ENCODE measurements around the gene SLC13A4. TPM values are rescaled to one million over a fixed set of nuclear protein-coding genes. Genes with fewer than 3 reads are reported as not detected.
"Not testable (repeated sequence)": the region's sequence is repeated elsewhere in the genome, so short reads cannot be mapped to it uniquely, and the experiment has no call there.

Gene SLC13A4
- total and polyA plus RNA-seq, 4 donors: 0.17 to 1.3 (median 0.19) TPM

DNA sequence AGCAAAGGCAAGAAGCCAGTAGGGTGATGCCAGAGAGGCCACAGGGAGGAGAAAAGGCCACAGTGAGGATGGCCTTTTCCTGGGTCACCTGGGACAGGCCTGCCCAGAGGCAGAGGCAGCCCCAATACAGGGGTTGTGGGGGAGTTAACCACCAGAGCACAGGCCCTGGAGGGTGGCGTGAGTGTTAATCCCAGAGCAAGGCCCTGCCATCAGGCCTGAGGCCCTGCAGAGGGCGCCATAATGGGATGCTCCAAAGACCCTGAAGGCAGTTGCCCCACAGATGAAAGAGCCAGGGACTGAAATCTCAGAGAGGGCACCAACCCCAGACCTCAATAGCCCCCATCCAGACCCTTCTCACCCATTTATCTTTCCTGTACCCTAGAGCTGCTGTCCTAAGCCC, 23.9 kb downstream of the SLC13A4 start:
- no peaks in the 10 kb centered on the region for H3K36me3 ChIP-seq (ENCODE audit: control insufficient read depth in 4 of 4, insufficient read depth in 4 of 4, low read length in 4 of 4)
- no peak overlapping the region for H3K27ac ChIP-seq (ENCODE audit: low read depth in 1 of 2, low read length in 1 of 2)
- no peak overlapping the region for H3K4me3 ChIP-seq
- 84 to 93% methylated on average over 2 of the region's 2 CpGs for WGBS, 2 donors
- no peak for ATAC-seq (ENCODE audit: insufficient read depth, low FRiP score)
- DNase-seq: no peak
- H3K9ac ChIP-seq (ENCODE audit: insufficient read depth in 1 of 2, low read length in 2 of 2): no peak overlapping the region
- H3K9me3 ChIP-seq (ENCODE audit: control insufficient read depth in 4 of 4, insufficient read depth in 3 of 4, low read length in 3 of 4): no peaks in the 10 kb centered on the region
- TF ChIP-seq CTCF (IDR thresholded peaks at IDR 0.05; ENCODE audit: control extremely low read depth, extremely low read depth): no peak
- no peaks in the 10 kb centered on the region for H3K27me3 ChIP-seq (ENCODE audit: control insufficient read depth in 3 of 3, insufficient read depth in 3 of 3, low read length in 2 of 3)
- no peaks in the 10 kb centered on the region for H3K4me1 ChIP-seq (ENCODE audit: control insufficient read depth in 5 of 5, insufficient read depth in 5 of 5, low read length in 5 of 5)

DNA sequence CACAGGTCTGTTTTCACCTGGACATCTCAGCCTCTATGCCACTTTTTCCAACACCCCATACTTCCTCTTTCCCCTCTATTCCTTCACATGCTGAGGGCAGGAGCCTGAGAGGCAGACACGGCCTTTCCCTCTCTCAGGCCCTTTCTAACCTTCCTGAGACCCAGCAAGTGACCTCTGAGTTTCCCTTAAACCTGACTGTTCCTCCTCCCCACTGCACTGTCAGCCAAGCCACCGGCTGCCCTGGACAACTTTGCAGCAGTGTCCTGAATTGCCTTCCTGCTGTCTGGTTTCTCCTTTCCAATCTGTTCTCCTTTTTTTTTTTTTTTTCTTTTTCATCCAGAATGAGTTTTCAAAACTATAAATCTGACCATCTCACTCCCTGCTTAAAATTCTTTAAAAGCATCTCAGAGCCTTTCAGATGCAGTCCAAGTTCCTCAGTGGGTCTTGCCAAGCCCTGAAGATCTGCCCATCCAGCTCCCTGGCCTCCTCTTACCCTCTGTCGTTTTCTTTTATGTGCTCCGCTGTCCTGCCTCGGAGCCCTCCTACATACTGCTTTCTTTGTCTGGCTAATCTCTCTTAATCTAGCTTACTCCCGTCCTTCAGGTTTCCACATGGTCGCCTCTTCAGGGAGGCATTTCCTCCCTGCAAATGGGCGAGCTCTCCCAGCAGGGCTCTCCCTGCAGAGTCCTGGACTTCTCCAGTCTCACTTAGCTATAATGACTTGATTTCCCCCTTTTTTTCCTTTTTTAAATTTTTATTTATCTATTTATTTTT, 30.5 kb downstream of the SLC13A4 start:
- Histone ChIP-seq H3K9ac (ENCODE audit: insufficient read depth in 1 of 2, low read length in 2 of 2) (no peak overlapping the region), H3K27ac (ENCODE audit: low read depth in 1 of 2, low read length in 1 of 2) (no peak overlapping the region), H3K36me3 (ENCODE audit: control insufficient read depth in 4 of 4, insufficient read depth in 4 of 4, low read length in 4 of 4) (no peaks in the 10 kb centered on the region), H3K4me1 (ENCODE audit: control insufficient read depth in 5 of 5, insufficient read depth in 5 of 5, low read length in 5 of 5) (no peaks in the 10 kb centered on the region), H3K27me3 (ENCODE audit: control insufficient read depth in 3 of 3, insufficient read depth in 3 of 3, low read length in 2 of 3) (no peaks in the 10 kb centered on the region), H3K9me3 (ENCODE audit: control insufficient read depth in 4 of 4, insufficient read depth in 3 of 4, low read length in 3 of 4) (no peaks in the 10 kb centered on the region), H3K4me3 (no peak overlapping the region)
- no peak for TF ChIP-seq CTCF (IDR thresholded peaks at IDR 0.05; ENCODE audit: control extremely low read depth, extremely low read depth)
- 71 to 74% methylated on average over 8 of the region's 8 CpGs for WGBS, 2 donors
- ATAC-seq (ENCODE audit: insufficient read depth, low FRiP score) (no peak), DNase-seq (no peak)

GRCh38 chr7:135693558-135693957, 34.4 kb downstream of the SLC13A4 start:
- Histone ChIP-seq H3K9me3 (ENCODE audit: control insufficient read depth in 4 of 4, insufficient read depth in 3 of 4, low read length in 3 of 4) (no peaks in the 10 kb centered on the region), H3K27me3 (ENCODE audit: control insufficient read depth in 3 of 3, insufficient read depth in 3 of 3, low read length in 2 of 3) (no peaks in the 10 kb centered on the region), H3K27ac (ENCODE audit: low read depth in 1 of 2, low read length in 1 of 2) (peak overlapping the region in 1 of 2 donors; percentile 1), H3K4me1 (ENCODE audit: control insufficient read depth in 5 of 5, insufficient read depth in 5 of 5, low read length in 5 of 5) (no peaks in the 10 kb centered on the region), H3K9ac (ENCODE audit: insufficient read depth in 1 of 2, low read length in 2 of 2) (no peak overlapping the region), H3K4me3 (no peak overlapping the region), H3K36me3 (ENCODE audit: control insufficient read depth in 4 of 4, insufficient read depth in 4 of 4, low read length in 4 of 4) (peaks cover 0 to 9% (median 5%) of the 10 kb centered on the region in 4 donors)
- ATAC-seq (ENCODE audit: insufficient read depth, low FRiP score): no peak
- DNase-seq: no peak
- TF ChIP-seq CTCF (IDR thresholded peaks at IDR 0.05; ENCODE audit: control extremely low read depth, extremely low read depth): no peak
- 94 to 96% methylated on average over 4 of the region's 4 CpGs for WGBS, 2 donors

- not testable (repeated sequence) for H3K9ac ChIP-seq (ENCODE audit: insufficient read depth in 1 of 2, low read length in 2 of 2); ATAC-seq (ENCODE audit: insufficient read depth, low FRiP score); DNase-seq; H3K27me3 ChIP-seq (ENCODE audit: control insufficient read depth in 3 of 3, insufficient read depth in 3 of 3, low read length in 2 of 3); H3K27ac ChIP-seq (ENCODE audit: low read depth in 1 of 2, low read length in 1 of 2); H3K36me3 ChIP-seq (ENCODE audit: control insufficient read depth in 4 of 4, insufficient read depth in 4 of 4, low read length in 4 of 4); H3K4me1 ChIP-seq (ENCODE audit: control insufficient read depth in 5 of 5, insufficient read depth in 5 of 5, low read length in 5 of 5); H3K9me3 ChIP-seq (ENCODE audit: control insufficient read depth in 4 of 4, insufficient read depth in 3 of 4, low read length in 3 of 4); H3K4me3 ChIP-seq
- WGBS, 2 donors: 95 to 98% methylated on average over 7 of the region's 7 CpGs
Observed at GRCh38 chr7:135692606-135693005, 35.4 kb downstream of the SLC13A4 start.
